Stimulated activated CD8-positive, alpha-beta memory T cell treated with anti-CD3 and anti-CD28 coated beads, Interleukin-7, amount 100 ng/mL, for 24 hours (primary cell): ENCODE measurements around the gene SLC25A28.
"Not testable (repeated sequence)": the region's sequence is repeated elsewhere in the genome, so short reads cannot be mapped to it uniquely, and the experiment has no call there.

ENCODE experiments used
- DNase-seq: peaks from one replicate; pipeline ENCODE4 v3.0.0-alpha.2; 2020; ENCODE audit warnings: low read depth

Gene SLC25A28

GRCh38 chr10:99628923-99629624, 8.8 kb upstream of the SLC25A28 start:
- no peak for DNase-seq

GRCh38 chr10:99625124-99625523, 4.9 kb upstream of the SLC25A28 start:
- DNase-seq: not testable (repeated sequence)

GRCh38 chr10:99623919-99624318, 3.7 kb upstream of the SLC25A28 start:
- DNase-seq: no peak

GRCh38 chr10:99621454-99622251, 1.4 kb upstream of the SLC25A28 start:
- no peak for DNase-seq

DNA sequence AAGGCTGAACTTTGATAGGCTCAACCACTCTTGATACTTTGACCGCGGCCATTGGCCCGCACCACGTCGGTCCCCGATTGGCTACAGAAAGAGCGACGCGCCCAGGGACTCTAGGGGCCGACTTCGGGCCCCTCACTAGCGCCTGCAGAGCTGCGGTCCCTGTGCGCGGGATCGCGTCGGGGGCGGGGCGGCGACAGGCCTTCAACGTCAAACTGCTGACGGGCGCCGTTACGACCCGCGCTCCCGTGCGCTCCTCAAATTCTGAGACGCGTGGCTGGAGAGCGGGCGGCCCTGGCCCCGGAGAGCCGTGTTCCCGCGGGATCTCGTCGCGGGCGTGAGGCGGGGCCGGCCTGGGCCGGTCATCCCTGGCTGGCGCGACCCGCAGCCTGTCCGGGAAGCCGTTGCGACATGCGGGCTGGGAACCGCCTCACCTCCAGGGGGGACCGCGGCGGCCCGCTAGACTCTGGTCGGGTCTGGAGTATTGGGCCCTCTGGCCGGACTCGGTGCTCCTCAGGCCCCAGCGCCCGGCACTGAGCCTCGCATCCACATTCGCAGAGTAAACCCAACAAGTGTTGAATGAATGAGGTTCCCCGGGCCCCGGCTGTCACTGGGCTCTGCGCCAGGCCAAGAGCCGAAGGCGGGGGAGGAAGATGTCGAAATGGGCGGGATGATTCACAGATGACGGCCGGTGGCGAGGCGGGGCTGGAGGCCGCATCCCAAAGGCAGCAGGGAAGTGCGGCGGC, 643 bp upstream of the SLC25A28 start:
- peak; percentile 68 for DNase-seq

- DNase-seq: no peak
These were observed 994 bp downstream of the SLC25A28 start for GRCh38 chr10:99619090-99619800.

DNA sequence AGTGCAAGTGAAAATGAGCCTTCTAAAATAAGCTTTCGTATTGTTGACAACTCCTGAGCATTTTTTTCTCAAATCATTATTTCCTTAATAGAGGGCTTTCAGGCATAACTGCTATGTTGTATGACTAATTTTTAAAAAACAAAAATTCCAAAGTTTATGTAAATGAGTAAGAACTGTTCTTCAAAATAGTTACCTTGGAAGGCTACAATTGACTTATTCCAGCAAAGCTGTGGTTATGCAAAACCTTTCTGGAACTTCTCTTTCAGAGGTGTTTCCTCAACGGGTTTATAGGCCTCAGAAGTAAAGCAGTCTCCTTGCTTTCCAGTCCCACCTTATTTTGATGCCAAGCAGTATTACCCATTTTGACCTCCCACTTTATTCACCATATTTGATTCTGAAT, 2.5 kb downstream of the SLC25A28 start:
- no peak for DNase-seq

DNA sequence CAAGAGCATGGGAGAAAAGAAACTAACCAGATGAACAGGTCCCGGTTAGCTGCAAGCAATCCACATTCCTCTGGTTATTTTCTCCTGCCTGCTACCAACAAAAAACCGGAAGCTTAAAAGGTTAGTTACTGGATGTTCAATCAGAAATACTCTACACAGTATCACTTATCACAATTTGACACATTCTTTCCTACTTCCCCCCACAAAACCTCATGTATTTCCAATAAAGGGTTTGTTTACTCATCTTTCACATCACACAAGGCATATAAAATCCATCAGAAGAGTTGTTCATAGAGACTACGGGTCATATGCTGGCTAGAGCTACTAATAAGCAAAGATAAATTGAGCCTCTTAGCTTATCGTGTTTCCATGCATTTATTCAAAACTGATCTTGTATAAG, 4.8 kb downstream of the SLC25A28 start:
- DNase-seq: no peak

DNA sequence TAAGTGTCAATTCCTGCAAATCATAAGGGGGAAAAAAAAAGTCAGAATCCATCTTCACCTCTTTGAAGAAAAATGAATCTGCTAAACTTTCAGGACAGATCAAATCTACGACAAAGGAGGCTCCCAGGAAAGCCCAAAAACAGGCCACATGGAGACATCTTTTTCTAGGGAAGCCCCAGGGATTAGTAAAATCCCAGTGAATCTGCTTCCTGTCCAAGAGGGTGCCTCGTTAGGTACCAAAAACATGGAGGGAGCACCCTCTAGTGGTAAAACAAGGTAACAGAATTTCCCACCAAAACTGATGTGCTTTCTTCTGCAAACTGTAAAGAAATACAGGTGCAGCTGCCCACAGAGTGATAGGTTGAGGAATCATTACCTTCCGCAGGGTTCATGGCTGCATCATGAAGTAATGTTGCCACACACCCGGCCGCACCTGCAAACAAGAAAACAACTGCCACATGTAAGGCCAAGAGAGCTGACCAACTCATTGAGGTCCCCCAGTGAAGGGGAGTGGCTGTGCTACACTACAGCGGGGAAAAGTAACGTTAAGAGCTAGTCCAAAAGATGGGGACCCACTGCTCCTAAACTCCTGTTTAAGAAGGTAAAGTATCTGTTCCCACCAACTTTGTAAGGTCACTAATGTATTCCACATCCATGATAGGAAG, 7.9 kb downstream of the SLC25A28 start:
- no peak for DNase-seq

GRCh38 chr10:99611326-99611725, 8.9 kb downstream of the SLC25A28 start:
- DNase-seq: no peak

- no peak for DNase-seq
These were observed 10.0 kb downstream of the SLC25A28 start for GRCh38 chr10:99610221-99610620.

- DNase-seq: no peak
These were observed 11.1 kb downstream of the SLC25A28 start for GRCh38 chr10:99609186-99609585.

GRCh38 chr10:99605351-99605750, 14.9 kb downstream of the SLC25A28 start:
- DNase-seq: no peak

DNA sequence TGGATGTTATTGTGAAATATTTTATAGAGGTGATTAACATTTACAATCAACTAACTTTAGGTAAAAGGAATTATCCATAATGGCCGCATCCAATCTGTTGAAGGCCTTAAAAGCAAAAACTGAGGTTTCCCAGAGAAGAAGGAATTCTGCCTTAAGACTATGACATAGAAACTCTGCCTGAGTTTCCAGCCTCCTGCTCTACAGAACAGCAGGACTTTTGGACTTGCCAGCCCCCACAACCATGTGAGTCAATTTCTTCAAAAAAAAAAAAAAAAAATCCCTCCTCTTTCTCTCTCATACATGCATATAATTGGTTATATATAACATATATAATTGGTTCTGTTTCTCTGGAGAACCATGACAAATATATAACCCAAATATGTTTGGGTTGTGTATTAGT, 15.4 kb downstream of the SLC25A28 start:
- no peak for DNase-seq

GRCh38 chr10:99598781-99599509, 21.3 kb downstream of the SLC25A28 start:
- DNase-seq: no peak

DNA sequence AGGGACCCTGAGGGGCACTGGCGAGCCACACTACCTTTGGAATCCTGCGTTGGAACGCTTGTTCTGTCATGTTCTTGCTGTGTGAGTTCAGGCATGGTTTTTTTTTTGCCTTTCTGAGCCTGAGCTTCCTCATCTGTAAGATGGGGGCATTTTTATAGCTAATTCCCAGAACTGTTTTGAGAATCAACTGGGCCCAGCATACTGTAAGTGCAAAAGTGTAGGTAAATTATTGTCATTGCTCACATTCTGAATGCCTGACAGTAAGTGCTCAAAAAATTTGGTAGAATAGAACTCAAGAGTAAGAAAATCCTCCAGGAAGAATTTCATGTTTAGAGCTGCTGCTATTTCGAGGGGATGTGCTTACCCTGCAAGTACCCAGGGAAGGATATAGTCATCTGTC, 22.2 kb downstream of the SLC25A28 start:
- no peak for DNase-seq

DNA sequence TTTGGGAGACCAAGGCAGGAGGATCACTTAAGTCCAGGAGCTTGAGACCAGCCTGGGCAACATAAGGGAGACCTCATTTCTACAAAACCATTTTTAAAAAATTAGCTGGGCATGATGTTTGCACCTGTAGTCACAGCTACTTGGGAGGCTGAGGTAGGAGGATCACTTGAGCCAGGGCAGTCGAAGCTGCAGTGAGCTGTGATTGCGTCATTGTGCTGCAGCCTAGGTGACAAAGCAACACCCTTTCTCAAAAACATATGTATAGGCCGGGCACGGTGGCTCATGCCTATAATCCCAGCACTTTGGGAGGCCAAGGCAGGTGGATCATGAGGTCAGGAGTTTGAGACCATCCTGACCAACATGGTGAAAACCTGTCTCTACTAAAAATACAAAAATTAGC, 23.5 kb downstream of the SLC25A28 start:
- not testable (repeated sequence) for DNase-seq

GRCh38 chr10:99595770-99596465, 24.3 kb downstream of the SLC25A28 start:
- no peak for DNase-seq

DNA sequence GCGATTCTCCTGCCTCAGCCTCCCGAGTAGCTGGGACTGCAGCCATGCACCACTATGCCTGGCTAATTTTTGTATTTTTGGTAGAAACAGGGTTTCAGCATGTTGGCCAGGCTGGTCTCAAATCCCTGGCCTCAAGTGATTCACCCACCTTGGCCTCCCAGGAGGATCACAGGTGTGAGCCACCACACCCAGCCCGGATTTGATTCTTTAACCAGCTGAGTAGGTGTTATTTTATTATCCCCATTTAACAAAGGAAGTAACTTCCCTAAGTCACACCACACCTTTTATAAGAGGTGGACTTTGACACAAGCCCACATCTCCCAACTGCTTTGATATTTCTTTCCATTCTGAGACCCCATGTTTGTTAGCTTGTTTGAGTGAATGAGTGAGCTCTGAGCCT, 25.0 kb downstream of the SLC25A28 start:
- DNase-seq: no peak

DNA sequence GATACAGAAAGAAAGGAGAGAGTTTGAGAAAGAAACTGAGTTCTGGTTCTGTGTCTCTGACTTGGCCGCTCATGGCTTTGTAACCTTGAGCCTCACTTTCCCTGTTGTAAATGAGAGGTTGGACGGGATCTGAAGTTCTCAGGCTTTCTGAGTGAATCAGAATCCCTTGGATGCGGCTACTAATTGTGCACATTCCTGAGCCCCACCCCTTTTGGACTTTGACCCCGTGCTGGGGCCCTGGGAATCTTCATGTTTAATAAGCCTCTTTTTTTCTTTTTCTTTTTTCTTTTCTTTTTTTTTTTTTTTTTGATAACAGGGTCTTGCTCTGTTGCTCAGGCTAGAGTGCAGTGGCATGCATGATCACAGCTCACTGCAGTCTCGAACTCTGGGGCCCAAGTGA, 26.9 kb downstream of the SLC25A28 start:
- DNase-seq: no peak
